PC-9 (cell line): Measurements from ENCODE around the gene ASB1. TPM values are rescaled to one million over a fixed set of nuclear protein-coding genes. Genes with fewer than 3 reads are reported as not detected.

ENCODE experiments used
- BruUV-seq: library from RNA; stranded (reverse); fragments of 400-500 nt; replicated peaks from 2 replicates; lab custom pipeline; 2021; lab: Mats Ljungman, UMichigan
- CTCF ChIA-PET: fragments of 300-600 bp; sonication (Branson Sonifier 250); formaldehyde crosslinking; loops from one replicate; lab custom pipeline; 2022; ENCODE audit warnings: antibody characterized with exemption; lab: Charles Lee
- POLR2A ChIA-PET: fragments of 300-600 bp; sonication (Branson Sonifier 250); formaldehyde crosslinking; loops from one replicate; lab custom pipeline; 2022; ENCODE audit warnings: antibody characterized with exemption; ENCODE audit not compliant: unreplicated experiment; lab: Charles Lee
- DNase-seq, 2 experiments: peaks; one replicate each; pipeline versions ENCODE4 v3.0.0 to v3.0.0-alpha.2; 2015 to 2022; ENCODE audit warnings: mixed read lengths in 1 of 2
- H2AFZ ChIP-seq: fragments of 200-600 bp; sonication (generic); 2 replicates; pipeline ENCODE4 v1.8.1; 2017; ENCODE audit warnings: antibody characterized with exemption
- H3F3A ChIP-seq: fragments of 200-600 bp; sonication (generic); 2 replicates; pipeline ENCODE4 v1.8.1; 2017; ENCODE audit warnings: antibody characterized with exemption, mild to moderate bottlenecking, low read depth; ENCODE audit not compliant: insufficient read depth
- H3K27ac ChIP-seq: fragments of 200-600 bp; sonication (generic); 2 replicates; pipeline ENCODE4 v1.6.1; 2016; ENCODE audit warnings: mixed run types
- H3K27me3 ChIP-seq: fragments of 200-600 bp; sonication (generic); 2 replicates; pipeline ENCODE4 v1.6.1; 2016; ENCODE audit warnings: low read depth, mixed run types; ENCODE audit not compliant: insufficient read depth
- H3K36me3 ChIP-seq: fragments of 200-600 bp; sonication (generic); 2 replicates; pipeline ENCODE4 v1.6.1; 2016; ENCODE audit warnings: low read depth, mixed run types
- H3K4me1 ChIP-seq: fragments of 200-600 bp; sonication (generic); replicated peaks from 2 replicates; pipeline ENCODE4 v1.6.1; 2016; ENCODE audit warnings: mixed run types; ENCODE audit not compliant: insufficient read depth
- H3K4me2 ChIP-seq: fragments of 200-600 bp; sonication (generic); 2 replicates; pipeline ENCODE4 v1.6.1; 2017; ENCODE audit warnings: mixed run types
- H3K4me3 ChIP-seq: fragments of 200-600 bp; sonication (generic); 2 replicates; pipeline ENCODE4 v1.6.1; 2016; ENCODE audit warnings: mixed run types
- H3K79me2 ChIP-seq: fragments of 200-600 bp; sonication (generic); 2 replicates; pipeline ENCODE4 v1.6.1; 2017; ENCODE audit warnings: low read depth, mixed run types
- H3K9me2 ChIP-seq: fragments of 200-600 bp; sonication (generic); 2 replicates; pipeline ENCODE4 v1.8.1; 2017; ENCODE audit warnings: mild to moderate bottlenecking; ENCODE audit not compliant: insufficient read depth
- H3K9me3 ChIP-seq: fragments of 200-600 bp; sonication (generic); 2 replicates; pipeline ENCODE4 v1.8.1; 2016; ENCODE audit warnings: low read depth; ENCODE audit not compliant: insufficient read depth
- H4K20me1 ChIP-seq: fragments of 200-600 bp; sonication (generic); 2 replicates; pipeline ENCODE4 v1.8.1; 2017; ENCODE audit not compliant: insufficient read depth
- CTCF ChIP-seq: fragments of 200-600 bp; sonication (generic); conservative IDR thresholded peaks from 2 replicates; pipeline ENCODE4 v1.6.1; 2017; ENCODE audit warnings: mixed run types, antibody characterized with exemption, mild to moderate bottlenecking, moderate library complexity
- EZH2 ChIP-seq: fragments of 200-600 bp; sonication (generic); IDR thresholded peaks from 2 replicates; pipeline ENCODE4 v1.8.0; 2017; ENCODE audit warnings: antibody characterized with exemption, low read depth
- intact Hi-C: fragments of 100-400 bp; cut with micrococcal nuclease; formaldehyde crosslinking; loops from one replicate; pipeline ENCODE4 v1.10.0; 2022; ENCODE audit not compliant: unreplicated experiment
- total RNA-seq: library from RNA; stranded (reverse); gene quantifications from 2 replicates; pipeline ENCODE4 v1.2.3, GENCODE V29; 2021

Gene ASB1
- total RNA-seq, 1 experiment from 2014 or later, result 56.7 TPM

GRCh38 chr2:238433300-238433915 lies 6.7 kb downstream of the ASB1 start:
- Histone ChIP-seq H3K36me3 (peaks cover 16% of the 10 kb centered on the region), H3K9me3 (no peaks in the 10 kb centered on the region), H3K27me3 (no peaks in the 10 kb centered on the region), H3K4me3 (no peak overlapping the region), H3F3A (no peaks in the 10 kb centered on the region), H3K4me1 (peaks cover 6% of the 10 kb centered on the region), H3K27ac (no peak overlapping the region), H3K79me2 (peaks cover 47% of the 10 kb centered on the region), H4K20me1 (peaks cover 28% of the 10 kb centered on the region; the same call in 1 of the 2 replicates), H2AFZ (no peak overlapping the region), H3K9me2 (no peaks in the 10 kb centered on the region), H3K4me2 (no peak overlapping the region)
- intact Hi-C loops, result no loop called here
- POLR2A ChIA-PET, result interaction anchor here (0.6 kb wide), 1 partner anchor 9 kb away, joined by 5 read pairs; no protein-coding TSS in a partner anchor
- TF ChIP-seq EZH2, result no peak
- no peak for TF ChIP-seq CTCF
- BruUV-seq, result no TSS peak
- no peak for DNase-seq
- CTCF ChIA-PET, result interaction anchor here (0.6 kb wide), 1 partner anchor 76 kb away, joined by 3 read pairs; no protein-coding TSS in a partner anchor

- ChIA-PET CTCF (no interaction called here), POLR2A (interaction anchor here (0.6 kb wide), 1 partner anchor 358 kb away, joined by 6 read pairs; no protein-coding TSS in a partner anchor)
- Histone ChIP-seq H2AFZ (no peak overlapping the region), H3K36me3 (peaks cover 16% of the 10 kb centered on the region), H3K9me3 (no peaks in the 10 kb centered on the region), H3K27me3 (no peaks in the 10 kb centered on the region), H3K4me1 (0 out of 2 replicates have a peak, but pooled peaks cover 3% of the 10 kb centered on the region), H3K27ac (no peak overlapping the region), H4K20me1 (peaks cover 28% of the 10 kb centered on the region; the same call in 1 of the 2 replicates), H3F3A (peaks cover 6% of the 10 kb centered on the region; the same call in 1 of the 2 replicates), H3K79me2 (peaks cover 39% of the 10 kb centered on the region), H3K4me3 (no peak overlapping the region), H3K4me2 (no peak overlapping the region), H3K9me2 (no peaks in the 10 kb centered on the region)
- TF ChIP-seq EZH2 (no peak), CTCF (no peak)
- no TSS peak for BruUV-seq
- intact Hi-C loops, result no loop called here
- no peak for DNase-seq
These were observed 7.5 kb downstream of the ASB1 start for GRCh38 chr2:238433941-238434845.
